ENCODE data around the gene TELO2.

Gene TELO2

GRCh38 chr16:1481906-1482835 is 11.0 kb upstream of the TELO2 start:
- no peak for DNase-seq

- no peak for DNase-seq
These were observed 7.2 kb upstream of the TELO2 start for GRCh38 chr16:1485847-1486496.

GRCh38 chr16:1486551-1487390 is 6.4 kb upstream of the TELO2 start:
- no peak for DNase-seq

GRCh38 chr16:1487395-1488053 is 5.6 kb upstream of the TELO2 start:
- no peak for DNase-seq

- no peak for DNase-seq
These were observed 5.0 kb upstream of the TELO2 start for GRCh38 chr16:1488054-1488601.

- no peak for DNase-seq
These were observed 4.5 kb upstream of the TELO2 start, which contains the start of gene PTX4 for GRCh38 chr16:1488619-1489018. Gene PTX4, minus strand, starts transcription at chr16:1488944. Its CDS starts 35 bp downstream, at chr16:1488909.

- no peak for DNase-seq
These were observed 4.1 kb upstream of the TELO2 start for GRCh38 chr16:1489077-1489476.

- DNase-seq: no peak
These were observed 1.8 kb upstream of the TELO2 start for GRCh38 chr16:1491327-1491726.

GRCh38 chr16:1492082-1492922 is 858 bp upstream of the TELO2 start:
- DNase-seq: no peak

- no peak for DNase-seq
These were observed 560 bp downstream of the TELO2 start for GRCh38 chr16:1493746-1494094.

- no peak for DNase-seq
These were observed 1.0 kb downstream of the TELO2 start for GRCh38 chr16:1494129-1494640.

- DNase-seq: no peak
These were observed 1.6 kb downstream of the TELO2 start for GRCh38 chr16:1494711-1495110.

- no peak for DNase-seq
These were observed 2.2 kb downstream of the TELO2 start for GRCh38 chr16:1495211-1495888.

GRCh38 chr16:1495889-1496262 is 2.7 kb downstream of the TELO2 start:
- DNase-seq: no peak

- no peak for DNase-seq
These were observed 3.3 kb downstream of the TELO2 start for GRCh38 chr16:1496464-1496863.

GRCh38 chr16:1497014-1497598 is 3.9 kb downstream of the TELO2 start:
- DNase-seq: no peak

- DNase-seq: no peak
These were observed 5.9 kb downstream of the TELO2 start for GRCh38 chr16:1498899-1499676.

GRCh38 chr16:1499756-1500464 is 6.8 kb downstream of the TELO2 start:
- DNase-seq: no peak

All from stimulated activated naive CD4-positive, alpha-beta T cell (primary cell).